Measurements from ENCODE around the gene PLD4.

PLD4 gene

DNA sequence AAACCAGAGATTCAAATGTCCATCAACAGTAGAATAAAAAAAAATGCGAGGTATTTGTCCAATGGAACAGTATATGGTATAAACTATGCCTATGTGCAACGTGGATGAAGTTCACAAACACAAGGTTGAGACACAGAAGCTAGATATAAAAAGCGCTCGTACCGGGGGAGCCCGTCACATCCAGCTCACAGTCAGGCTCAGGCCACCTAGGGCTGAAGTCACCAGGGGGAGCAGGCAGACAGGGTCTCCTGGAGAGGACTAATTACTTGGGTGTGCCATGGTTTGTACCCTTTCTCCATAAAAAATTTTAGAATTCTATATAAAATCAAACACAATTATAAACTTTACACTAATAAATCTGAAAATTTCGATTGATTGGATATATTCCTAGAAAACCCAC, 39.9 kb downstream of the PLD4 start:
- Histone ChIP-seq H3K9ac (ENCODE audit: low read depth, low read length, poor library complexity, severe bottlenecking) (no peak overlapping the region), H3K9me3 (ENCODE audit: insufficient read depth, low read depth, low read length) (no peaks in the 10 kb centered on the region), H3K9me2 (replicated peaks; ENCODE audit: low read depth, low read length) (no peaks in the 10 kb centered on the region), H3K79me2 (ENCODE audit: insufficient read depth, low read length) (no peaks in the 10 kb centered on the region), H4K20me1 (ENCODE audit: insufficient read depth, low read length, poor library complexity, severe bottlenecking) (no peaks in the 10 kb centered on the region), H3K36me3 (ENCODE audit: insufficient read depth, low read length) (no peaks in the 10 kb centered on the region), H3F3A (ENCODE audit: low read depth) (no peaks in the 10 kb centered on the region), H3K4me1 (ENCODE audit: insufficient read depth, low read length, poor library complexity, severe bottlenecking) (no peaks in the 10 kb centered on the region), H3K27me3 (ENCODE audit: insufficient read depth, low read length, poor library complexity, severe bottlenecking) (no peaks in the 10 kb centered on the region), H3K4me2 (ENCODE audit: low read depth, low read length, poor library complexity, severe bottlenecking) (no peak overlapping the region), H2AFZ (ENCODE audit: low read length) (no peak overlapping the region), H3K4me3 (ENCODE audit: low read length, poor library complexity, severe bottlenecking) (no peak overlapping the region)
- TF ChIP-seq EZH2phosphoT487 (IDR thresholded peaks at IDR 0.05; ENCODE audit: borderline replicate concordance): no peak
- TF ChIP-seq, protein P1, sequence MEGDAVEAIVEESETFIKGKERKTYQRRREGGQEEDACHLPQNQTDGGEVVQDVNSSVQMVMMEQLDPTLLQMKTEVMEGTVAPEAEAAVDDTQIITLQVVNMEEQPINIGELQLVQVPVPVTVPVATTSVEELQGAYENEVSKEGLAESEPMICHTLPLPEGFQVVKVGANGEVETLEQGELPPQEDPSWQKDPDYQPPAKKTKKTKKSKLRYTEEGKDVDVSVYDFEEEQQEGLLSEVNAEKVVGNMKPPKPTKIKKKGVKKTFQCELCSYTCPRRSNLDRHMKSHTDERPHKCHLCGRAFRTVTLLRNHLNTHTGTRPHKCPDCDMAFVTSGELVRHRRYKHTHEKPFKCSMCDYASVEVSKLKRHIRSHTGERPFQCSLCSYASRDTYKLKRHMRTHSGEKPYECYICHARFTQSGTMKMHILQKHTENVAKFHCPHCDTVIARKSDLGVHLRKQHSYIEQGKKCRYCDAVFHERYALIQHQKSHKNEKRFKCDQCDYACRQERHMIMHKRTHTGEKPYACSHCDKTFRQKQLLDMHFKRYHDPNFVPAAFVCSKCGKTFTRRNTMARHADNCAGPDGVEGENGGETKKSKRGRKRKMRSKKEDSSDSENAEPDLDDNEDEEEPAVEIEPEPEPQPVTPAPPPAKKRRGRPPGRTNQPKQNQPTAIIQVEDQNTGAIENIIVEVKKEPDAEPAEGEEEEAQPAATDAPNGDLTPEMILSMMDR (conservative IDR thresholded peaks at IDR 0.05; ENCODE audit: low read length): no peak

- no peaks in the 10 kb centered on the region for H3K79me2 ChIP-seq (ENCODE audit: insufficient read depth, low read length)
- TF ChIP-seq EZH2phosphoT487 (IDR thresholded peaks at IDR 0.05; ENCODE audit: borderline replicate concordance): no peak
- TF ChIP-seq, protein P1 (conservative IDR thresholded peaks at IDR 0.05; ENCODE audit: low read length): no peak
These were observed 41.0 kb downstream of the PLD4 start for GRCh38 chr14:104965561-104966231.

GRCh38 chr14:104966261-104966865, 41.7 kb downstream of the PLD4 start:
- no peak overlapping the region for H2AFZ ChIP-seq (ENCODE audit: low read length)
- no peak overlapping the region for H3K9ac ChIP-seq (ENCODE audit: low read depth, low read length, poor library complexity, severe bottlenecking)
- no peaks in the 10 kb centered on the region for H3K9me3 ChIP-seq (ENCODE audit: insufficient read depth, low read depth, low read length)
- H3K27me3 ChIP-seq (ENCODE audit: insufficient read depth, low read length, poor library complexity, severe bottlenecking): no peaks in the 10 kb centered on the region
- no peaks in the 10 kb centered on the region for H4K20me1 ChIP-seq (ENCODE audit: insufficient read depth, low read length, poor library complexity, severe bottlenecking)
- H3K36me3 ChIP-seq (ENCODE audit: insufficient read depth, low read length): no peaks in the 10 kb centered on the region
- no peaks in the 10 kb centered on the region for H3K9me2 ChIP-seq (replicated peaks; ENCODE audit: low read depth, low read length)
- H3K4me1 ChIP-seq (ENCODE audit: insufficient read depth, low read length, poor library complexity, severe bottlenecking): no peaks in the 10 kb centered on the region
- H3K4me3 ChIP-seq (ENCODE audit: low read length, poor library complexity, severe bottlenecking): no peak overlapping the region
- H3K4me2 ChIP-seq (ENCODE audit: low read depth, low read length, poor library complexity, severe bottlenecking): no peak overlapping the region
- no peaks in the 10 kb centered on the region for H3F3A ChIP-seq (ENCODE audit: low read depth)
- no peaks in the 10 kb centered on the region for H3K79me2 ChIP-seq (ENCODE audit: insufficient read depth, low read length)
- TF ChIP-seq EZH2phosphoT487 (IDR thresholded peaks at IDR 0.05; ENCODE audit: borderline replicate concordance): no peak
- TF ChIP-seq, protein P1 (conservative IDR thresholded peaks at IDR 0.05; ENCODE audit: low read length): no peak

More at GRCh38 chr14:104965561-104966231, 41.0 kb downstream of the PLD4 start:
- Histone ChIP-seq H3F3A (ENCODE audit: low read depth) (no peaks in the 10 kb centered on the region), H4K20me1 (ENCODE audit: insufficient read depth, low read length, poor library complexity, severe bottlenecking) (no peaks in the 10 kb centered on the region), H3K4me2 (ENCODE audit: low read depth, low read length, poor library complexity, severe bottlenecking) (no peak overlapping the region), H3K27me3 (ENCODE audit: insufficient read depth, low read length, poor library complexity, severe bottlenecking) (no peaks in the 10 kb centered on the region), H3K36me3 (ENCODE audit: insufficient read depth, low read length) (no peaks in the 10 kb centered on the region), H3K9me2 (replicated peaks; ENCODE audit: low read depth, low read length) (no peaks in the 10 kb centered on the region), H2AFZ (ENCODE audit: low read length) (no peak overlapping the region), H3K4me1 (ENCODE audit: insufficient read depth, low read length, poor library complexity, severe bottlenecking) (no peaks in the 10 kb centered on the region), H3K9me3 (ENCODE audit: insufficient read depth, low read depth, low read length) (no peaks in the 10 kb centered on the region), H3K4me3 (ENCODE audit: low read length, poor library complexity, severe bottlenecking) (no peak overlapping the region), H3K9ac (ENCODE audit: low read depth, low read length, poor library complexity, severe bottlenecking) (no peak overlapping the region)

Data from Loucy (cell line).